Activated CD4-positive, alpha-beta memory T cell treated with anti-CD3 and anti-CD28 coated beads, Interleukin-2, amount 10 ng/mL, durations not matched to agents 7 days and 5 days (primary cell): ENCODE data around the gene KCNJ4. TPM values are rescaled to one million over a fixed set of nuclear protein-coding genes. Genes with fewer than 3 reads are reported as not detected.

ENCODE experiments used
- CTCF ChIA-PET: fragments of 350-600 bp; sonication (Branson Sonifier 250); formaldehyde crosslinking; loops from one replicate; lab custom pipeline; 2021; ENCODE audit warnings: antibody characterized with exemption, inconsistent platforms; lab: Charles Lee
- POLR2A ChIA-PET: fragments of 350-600 bp; sonication (Branson Sonifier 250); formaldehyde crosslinking; loops from one replicate; lab custom pipeline; 2021; ENCODE audit warnings: antibody characterized with exemption; lab: Charles Lee
- DNase-seq: peaks from one replicate; pipeline ENCODE4 v3.0.0-alpha.2; 2020
- H3K27ac Mint-ChIP-seq: one replicate; pipeline ENCODE4 v1.8.0; 2021; ENCODE audit warnings: mild to moderate bottlenecking, mixed read lengths
- H3K27me3 Mint-ChIP-seq: one replicate; pipeline ENCODE4 v1.8.0; 2021; ENCODE audit warnings: mixed read lengths
- H3K36me3 Mint-ChIP-seq: one replicate; pipeline ENCODE4 v1.8.0; 2021; ENCODE audit warnings: low read depth, mixed read lengths
- H3K4me1 Mint-ChIP-seq: one replicate; pipeline ENCODE4 v1.8.0; 2021; ENCODE audit warnings: mixed read lengths
- H3K4me3 Mint-ChIP-seq: one replicate; pipeline ENCODE4 v1.8.0; 2021; ENCODE audit warnings: mild to moderate bottlenecking, mixed read lengths
- H3K9me3 Mint-ChIP-seq: one replicate; pipeline ENCODE4 v1.8.0; 2021; ENCODE audit warnings: mixed read lengths
- total RNA-seq, 2 experiments: library from RNA; stranded (reverse); gene quantifications; one replicate each; pipeline ENCODE4 v1.2.3, GENCODE V29; 2021

KCNJ4 gene
- total RNA-seq, 2 experiments from 2014 or later, result not detected

DNA sequence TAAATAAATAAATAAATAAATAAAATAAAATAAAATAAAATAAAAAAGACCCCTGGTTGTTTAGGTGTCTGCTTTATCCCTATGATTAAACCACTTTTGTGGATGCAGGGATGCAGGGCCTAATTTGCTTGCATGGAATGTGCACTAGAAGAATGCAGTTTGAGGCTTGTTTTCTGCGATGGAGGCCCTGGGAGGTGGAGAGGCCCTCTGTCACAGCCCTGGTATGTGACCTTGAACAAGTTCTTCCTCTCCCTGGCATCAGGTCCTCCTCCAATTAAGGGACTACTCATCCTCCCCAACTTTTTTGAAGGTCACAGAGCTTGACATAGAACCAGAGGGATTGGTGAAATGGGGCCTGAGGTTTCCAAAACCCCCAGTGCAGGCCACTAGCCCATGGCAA lies 22.7 kb downstream of the KCNJ4 start:
- H3K4me3 Mint-ChIP-seq, result no peak overlapping the region
- no peaks in the 10 kb centered on the region for H3K4me1 Mint-ChIP-seq
- H3K27ac Mint-ChIP-seq, result no peak overlapping the region
- ChIA-PET POLR2A (no interaction called here), CTCF (no interaction called here)
- H3K36me3 Mint-ChIP-seq, result no peaks in the 10 kb centered on the region
- H3K9me3 Mint-ChIP-seq, result no peaks in the 10 kb centered on the region
- peaks cover 5% of the 10 kb centered on the region for H3K27me3 Mint-ChIP-seq
- DNase-seq, result no peak

DNA sequence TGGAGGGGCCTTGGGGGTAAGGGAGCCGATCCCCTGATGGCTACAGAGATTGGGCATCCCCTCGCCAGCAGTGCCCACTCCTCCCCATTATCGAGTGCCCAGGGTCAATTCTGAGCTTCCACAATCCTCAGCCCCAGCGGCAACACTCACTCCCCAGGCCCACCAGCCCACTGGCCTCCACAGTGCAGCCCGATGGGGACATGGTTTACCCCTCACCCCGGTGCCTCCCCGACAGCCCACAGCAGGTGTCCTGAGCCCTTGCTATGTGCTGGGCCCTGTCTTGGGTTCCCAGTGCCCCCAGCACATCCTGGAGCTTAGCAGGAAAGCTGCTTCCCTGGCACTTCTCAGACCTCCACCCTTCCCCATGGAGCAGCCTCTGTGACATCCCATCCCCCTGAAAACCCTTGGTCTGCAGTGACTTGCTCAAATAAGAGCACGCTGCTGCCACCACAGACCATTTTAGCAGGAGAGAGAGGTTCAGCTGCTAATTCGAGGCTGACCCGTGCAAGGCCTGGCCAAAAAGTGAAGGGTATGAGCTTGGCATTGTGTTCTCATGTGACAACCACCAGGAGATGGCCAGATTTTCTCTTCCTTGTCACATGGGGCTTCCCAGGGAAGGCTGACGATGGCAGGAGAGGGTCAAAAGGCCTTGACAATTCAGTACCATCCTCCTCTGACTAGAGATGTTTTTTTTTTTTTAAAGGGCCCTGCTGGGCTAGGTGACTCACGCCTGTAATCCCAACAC lies 23.6 kb downstream of the KCNJ4 start:
- peaks cover 5% of the 10 kb centered on the region for H3K27me3 Mint-ChIP-seq
- DNase-seq, result no peak
- H3K27ac Mint-ChIP-seq, result no peak overlapping the region
- ChIA-PET POLR2A (no interaction called here), CTCF (no interaction called here)
- H3K4me3 Mint-ChIP-seq, result no peak overlapping the region
- no peaks in the 10 kb centered on the region for H3K9me3 Mint-ChIP-seq
- H3K36me3 Mint-ChIP-seq, result no peaks in the 10 kb centered on the region
- H3K4me1 Mint-ChIP-seq, result no peaks in the 10 kb centered on the region

GRCh38 chr22:38429499-38430068 lies 25.4 kb downstream of the KCNJ4 start:
- no peaks in the 10 kb centered on the region for H3K4me1 Mint-ChIP-seq
- H3K27ac Mint-ChIP-seq, result no peak overlapping the region
- no peak for DNase-seq
- peaks cover 4% of the 10 kb centered on the region for H3K27me3 Mint-ChIP-seq
- H3K4me3 Mint-ChIP-seq, result no peak overlapping the region
- POLR2A ChIA-PET, result no interaction called here
- no peaks in the 10 kb centered on the region for H3K36me3 Mint-ChIP-seq
- no peaks in the 10 kb centered on the region for H3K9me3 Mint-ChIP-seq
- CTCF ChIA-PET, result no interaction called here

DNA sequence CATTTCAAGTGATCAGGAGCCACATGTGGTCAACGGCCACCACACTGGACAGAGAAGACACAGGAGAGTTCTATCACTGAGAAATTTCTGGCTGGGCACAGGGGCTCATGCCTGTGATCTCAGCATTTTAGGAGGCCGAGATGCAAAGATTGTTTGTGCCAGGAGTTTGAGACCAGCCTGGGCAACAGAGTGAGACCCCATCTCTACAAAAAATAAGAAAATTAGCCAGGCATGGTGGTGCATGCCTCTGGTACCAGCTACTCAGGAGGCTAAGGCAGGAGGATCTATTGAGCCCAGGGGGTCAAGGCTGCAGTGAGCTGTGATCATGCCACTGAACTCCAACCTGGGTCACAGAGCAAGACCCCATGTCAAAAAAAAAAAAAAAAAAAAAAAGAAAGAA lies 26.3 kb downstream of the KCNJ4 start:
- POLR2A ChIA-PET, result no interaction called here
- Mint-ChIP-seq H3K9me3 (no peaks in the 10 kb centered on the region), H3K27me3 (no peaks in the 10 kb centered on the region), H3K4me3 (no peak overlapping the region), H3K27ac (no peak overlapping the region), H3K4me1 (no peaks in the 10 kb centered on the region), H3K36me3 (no peaks in the 10 kb centered on the region)
- CTCF ChIA-PET, result no interaction called here
- no peak for DNase-seq

DNA sequence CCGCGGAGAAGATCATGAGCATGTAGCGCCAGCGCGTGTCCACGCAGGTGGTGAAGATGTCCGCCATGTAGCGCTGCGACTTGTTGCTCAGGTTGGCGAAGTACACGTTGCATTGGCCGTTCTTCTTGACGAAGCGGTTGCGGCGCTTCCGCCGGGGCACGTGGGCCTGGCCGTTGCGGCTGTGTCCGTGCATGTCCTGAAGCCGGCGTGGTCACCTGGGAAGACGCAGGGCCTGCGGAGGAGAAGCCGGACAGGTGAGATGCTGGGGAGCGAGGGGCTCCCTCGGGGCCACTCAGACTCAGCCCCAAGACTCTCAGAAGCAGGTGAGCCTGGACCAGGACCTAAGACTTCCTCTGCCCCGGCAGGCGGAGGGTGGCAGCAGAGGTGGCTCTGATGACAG lies 27.1 kb downstream of the KCNJ4 start:
- Mint-ChIP-seq H3K27me3 (no peaks in the 10 kb centered on the region), H3K4me1 (no peaks in the 10 kb centered on the region), H3K4me3 (no peak overlapping the region), H3K27ac (no peak overlapping the region), H3K9me3 (no peaks in the 10 kb centered on the region), H3K36me3 (no peaks in the 10 kb centered on the region)
- DNase-seq, result no peak
- ChIA-PET POLR2A (no interaction called here), CTCF (no interaction called here)

DNA sequence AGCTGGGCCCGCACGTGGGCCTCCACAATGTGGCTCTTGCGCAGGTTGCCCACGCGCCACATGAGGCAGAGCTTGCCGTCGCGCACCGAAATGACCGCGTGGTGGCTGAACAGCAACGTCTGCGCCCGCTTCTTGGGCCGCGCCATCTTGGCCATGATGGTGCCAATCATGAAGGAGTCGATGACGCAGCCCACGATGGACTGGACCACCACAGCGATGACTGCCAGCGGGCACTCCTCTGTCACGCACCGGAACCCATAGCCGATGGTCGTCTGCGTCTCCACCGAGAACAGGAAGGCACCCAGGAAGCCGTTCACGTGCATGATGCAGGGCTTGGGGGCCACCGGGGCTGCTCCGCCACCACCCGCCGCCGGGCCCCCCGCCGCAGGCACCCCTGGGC lies 27.5 kb downstream of the KCNJ4 start:
- Mint-ChIP-seq H3K4me1 (no peaks in the 10 kb centered on the region), H3K9me3 (no peaks in the 10 kb centered on the region), H3K27me3 (no peaks in the 10 kb centered on the region), H3K27ac (no peak overlapping the region), H3K36me3 (no peaks in the 10 kb centered on the region), H3K4me3 (no peak overlapping the region)
- DNase-seq, result no peak
- ChIA-PET CTCF (no interaction called here), POLR2A (no interaction called here)

- CTCF ChIA-PET, result no interaction called here
- no peaks in the 10 kb centered on the region for H3K9me3 Mint-ChIP-seq
These were observed 28.4 kb downstream of the KCNJ4 start for GRCh38 chr22:38426628-38427027.

DNA sequence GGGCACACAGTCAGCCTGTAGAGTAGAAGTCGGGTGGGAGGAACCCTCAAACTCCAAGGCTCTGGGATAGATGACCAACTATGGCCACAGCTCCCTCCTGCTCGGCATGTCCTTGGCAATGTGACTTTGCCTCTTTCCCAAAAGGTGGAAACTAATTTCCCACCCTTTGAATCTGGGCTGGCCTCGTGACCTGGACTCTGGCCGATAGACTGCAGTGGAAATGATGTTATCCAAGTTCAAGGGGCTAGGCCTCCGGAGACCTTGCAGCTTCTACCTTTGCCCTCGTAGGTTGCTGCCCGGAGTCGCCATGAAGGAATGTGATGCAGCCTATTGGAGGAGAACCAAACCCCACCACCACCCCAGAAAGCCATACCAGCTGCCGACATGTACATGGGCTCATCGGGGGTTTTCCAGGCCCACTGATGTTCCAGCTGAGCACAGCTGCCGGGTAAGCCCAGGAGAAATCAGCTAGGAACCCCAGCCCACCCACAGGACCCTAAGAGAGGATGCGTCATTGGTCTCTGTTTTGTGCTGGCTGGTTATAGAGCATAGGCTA lies 30.4 kb downstream of the KCNJ4 start:
- POLR2A ChIA-PET, result no interaction called here
- no peaks in the 10 kb centered on the region for H3K27me3 Mint-ChIP-seq

More at GRCh38 chr22:38426628-38427027, 28.4 kb downstream of the KCNJ4 start:
- Mint-ChIP-seq H3K4me1 (no peaks in the 10 kb centered on the region), H3K36me3 (no peaks in the 10 kb centered on the region), H3K27ac (no peak overlapping the region), H3K4me3 (no peak overlapping the region), H3K27me3 (no peaks in the 10 kb centered on the region)
- POLR2A ChIA-PET, result no interaction called here
- DNase-seq, result no peak

DNA sequence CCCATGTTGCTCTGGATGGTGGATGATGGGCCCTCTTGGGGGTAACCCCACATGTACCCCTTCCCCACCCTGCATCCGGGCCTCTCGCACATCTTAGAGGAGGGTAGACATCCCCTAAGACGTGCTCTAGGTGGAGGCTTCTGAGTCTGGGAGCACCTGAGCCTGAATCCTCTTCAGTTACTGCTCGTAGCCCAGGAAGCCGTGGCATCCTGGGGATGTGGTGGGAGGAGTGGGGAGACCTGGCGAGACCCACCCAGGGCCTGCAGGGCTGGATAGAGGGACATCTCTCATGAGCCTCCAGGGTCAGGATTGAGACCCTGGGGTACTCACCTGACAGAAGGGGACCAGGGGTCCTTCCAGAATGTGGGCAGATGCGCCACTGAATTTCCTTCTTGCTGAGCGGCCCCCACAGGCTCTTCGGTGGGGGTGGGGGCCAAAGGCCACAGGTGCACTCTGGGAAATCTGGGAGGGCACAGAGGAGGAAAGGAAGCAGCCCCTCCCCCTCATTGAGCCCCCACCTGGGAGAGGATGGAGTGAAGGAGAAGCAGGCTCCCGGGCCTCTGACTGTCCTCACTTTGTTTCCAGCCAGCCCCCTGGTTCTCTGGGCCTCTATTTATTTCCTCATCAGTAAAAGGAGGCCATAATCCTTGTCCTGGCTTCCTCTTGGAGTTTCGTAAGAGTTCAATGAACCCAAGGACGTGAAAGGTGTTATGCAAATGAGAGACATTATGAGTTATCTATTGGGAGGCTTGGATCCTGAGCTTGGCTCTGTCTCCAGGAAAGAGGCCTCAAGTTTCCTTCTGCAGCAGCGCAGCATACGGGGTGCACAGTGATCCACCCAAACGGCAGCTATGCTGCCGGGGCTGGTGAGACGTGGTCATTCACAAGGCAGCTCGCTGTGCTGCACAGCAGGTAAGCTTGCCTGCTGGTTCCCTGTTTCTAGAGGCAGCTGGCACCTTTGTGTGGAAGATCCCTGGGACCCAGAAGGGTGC lies 31.2 kb downstream of the KCNJ4 start:
- H3K9me3 Mint-ChIP-seq, result no peaks in the 10 kb centered on the region
- ChIA-PET CTCF (no interaction called here), POLR2A (no interaction called here)
- H3K36me3 Mint-ChIP-seq, result no peaks in the 10 kb centered on the region
- H3K4me1 Mint-ChIP-seq, result no peaks in the 10 kb centered on the region
- no peak overlapping the region for H3K4me3 Mint-ChIP-seq
- no peak overlapping the region for H3K27ac Mint-ChIP-seq
- DNase-seq, result no peak
- no peaks in the 10 kb centered on the region for H3K27me3 Mint-ChIP-seq

More for the DNA sequence above, 30.4 kb downstream of the KCNJ4 start:
- H3K4me1 Mint-ChIP-seq, result no peaks in the 10 kb centered on the region
- no peak overlapping the region for H3K4me3 Mint-ChIP-seq
- CTCF ChIA-PET, result no interaction called here
- DNase-seq, result no peak
- no peaks in the 10 kb centered on the region for H3K36me3 Mint-ChIP-seq
- no peak overlapping the region for H3K27ac Mint-ChIP-seq
- no peaks in the 10 kb centered on the region for H3K9me3 Mint-ChIP-seq

GRCh38 chr22:38422611-38423511 lies 32.1 kb downstream of the KCNJ4 start:
- CTCF ChIA-PET, result interaction anchor here (0.7 kb wide), 1 partner anchor 793 kb away, joined by 3 read pairs; no protein-coding TSS in a partner anchor
- Mint-ChIP-seq H3K36me3 (no peaks in the 10 kb centered on the region), H3K4me3 (no peak overlapping the region), H3K4me1 (no peaks in the 10 kb centered on the region), H3K9me3 (no peaks in the 10 kb centered on the region), H3K27me3 (no peaks in the 10 kb centered on the region), H3K27ac (no peak overlapping the region)
- POLR2A ChIA-PET, result no interaction called here
- DNase-seq, result no peak

DNA sequence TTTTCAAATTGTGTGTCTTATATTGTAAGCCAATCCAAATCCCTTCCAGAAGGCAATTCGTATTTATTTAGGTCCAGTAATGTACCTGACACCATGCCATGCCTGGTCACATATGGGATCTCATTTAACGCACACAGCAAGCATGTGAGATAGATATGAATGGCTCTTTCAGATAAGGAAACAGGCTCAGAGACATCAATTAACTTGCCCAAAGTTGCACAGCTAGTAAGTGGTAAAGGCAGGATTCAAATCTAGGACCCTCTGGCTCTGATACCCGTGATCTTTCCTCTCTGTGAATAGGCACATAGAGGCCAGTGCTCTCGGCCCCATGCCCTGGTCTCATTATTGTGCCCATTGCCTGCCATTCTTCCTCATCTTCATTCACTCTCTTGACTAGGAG lies 34.3 kb downstream of the KCNJ4 start:
- Mint-ChIP-seq H3K4me1 (no peaks in the 10 kb centered on the region), H3K27ac (no peak overlapping the region), H3K9me3 (no peaks in the 10 kb centered on the region), H3K4me3 (no peak overlapping the region), H3K27me3 (no peaks in the 10 kb centered on the region), H3K36me3 (no peaks in the 10 kb centered on the region)
- DNase-seq, result no peak
- CTCF ChIA-PET, result interaction anchor here (1.4 kb wide), 1 partner anchor 368 kb away, joined by 5 read pairs; no protein-coding TSS in a partner anchor
- POLR2A ChIA-PET, result interaction anchor here (0.7 kb wide), 1 partner anchor 9 kb away, joined by 3 read pairs; no protein-coding TSS in a partner anchor

GRCh38 chr22:38419858-38420160 lies 35.2 kb downstream of the KCNJ4 start:
- Mint-ChIP-seq H3K27me3 (no peaks in the 10 kb centered on the region), H3K36me3 (no peaks in the 10 kb centered on the region), H3K4me1 (no peaks in the 10 kb centered on the region), H3K9me3 (no peaks in the 10 kb centered on the region), H3K27ac (no peak overlapping the region), H3K4me3 (no peak overlapping the region)
- DNase-seq, result no peak
- POLR2A ChIA-PET, result no interaction called here
- CTCF ChIA-PET, result interaction anchor here (1.4 kb wide), 1 partner anchor 368 kb away, joined by 5 read pairs; no protein-coding TSS in a partner anchor
